Stimulated activated CD4-positive, alpha-beta T cell treated with anti-CD3 and anti-CD28 coated beads, Interleukin-15, amount 100 ng/mL, for 48 hours (primary cell): ENCODE data around the gene NDUFA8.
"Not testable (repeated sequence)": the region's sequence is repeated elsewhere in the genome, so short reads cannot be mapped to it uniquely, and the experiment has no call there.

Experiments used
- DNase-seq, 2 donors: peaks; one replicate each; pipeline ENCODE4 v3.0.0-alpha.2; 2020; ENCODE audit warnings: low read depth in 2 of 2

Gene NDUFA8

GRCh38 chr9:122121391-122121790, 38.2 kb downstream of the NDUFA8 start:
- DNase-seq: no peak

DNA sequence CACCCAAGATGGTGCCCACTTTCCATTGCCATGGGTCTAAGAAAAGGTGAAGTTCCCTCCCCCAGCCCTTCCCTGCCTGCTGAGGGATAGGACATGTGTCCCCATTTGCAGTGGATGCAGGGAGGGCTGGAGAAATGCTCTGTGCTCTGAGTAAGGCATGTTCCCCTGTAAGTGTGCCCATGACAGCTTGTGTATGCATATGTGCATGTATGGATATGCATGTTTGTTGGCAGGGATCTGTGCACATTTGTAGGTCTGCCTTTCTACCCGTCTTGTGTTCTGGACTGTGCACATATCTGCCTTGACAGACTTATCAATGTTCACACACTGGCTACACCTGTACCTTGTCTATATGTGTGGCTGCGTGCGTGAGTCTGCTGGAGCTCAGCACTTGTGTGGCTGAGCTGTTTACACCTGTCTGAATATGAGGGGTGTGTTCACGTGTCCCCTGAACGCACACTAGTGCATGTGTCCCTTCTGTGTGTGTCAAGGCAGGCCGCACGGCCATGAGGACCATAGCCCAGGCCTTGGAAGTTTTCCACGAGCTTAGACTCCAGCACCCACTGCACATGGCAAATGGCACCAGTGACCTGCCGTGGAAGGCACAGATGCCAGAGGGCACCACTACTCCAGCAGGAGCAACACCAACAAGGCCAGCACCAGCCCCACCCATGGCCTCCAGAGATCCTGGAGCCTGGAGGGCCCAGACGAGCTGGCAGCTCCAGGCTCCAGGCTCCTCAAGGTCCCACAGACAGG, 39.1 kb downstream of the NDUFA8 start:
- DNase-seq: no peak

- DNase-seq: no peak
Measured at GRCh38 chr9:122119721-122120120, 39.9 kb downstream of the NDUFA8 start.

- DNase-seq: no peak
Measured at GRCh38 chr9:122119166-122119521, 40.4 kb downstream of the NDUFA8 start.

GRCh38 chr9:122118343-122119165, 41.0 kb downstream of the NDUFA8 start:
- no peak for DNase-seq

GRCh38 chr9:122117241-122117640, 42.3 kb downstream of the NDUFA8 start:
- not testable (repeated sequence) for DNase-seq

- DNase-seq: no peak
Measured at GRCh38 chr9:122116448-122117173, 43.0 kb downstream of the NDUFA8 start.

GRCh38 chr9:122116040-122116439, 43.5 kb downstream of the NDUFA8 start:
- no peak for DNase-seq

DNA sequence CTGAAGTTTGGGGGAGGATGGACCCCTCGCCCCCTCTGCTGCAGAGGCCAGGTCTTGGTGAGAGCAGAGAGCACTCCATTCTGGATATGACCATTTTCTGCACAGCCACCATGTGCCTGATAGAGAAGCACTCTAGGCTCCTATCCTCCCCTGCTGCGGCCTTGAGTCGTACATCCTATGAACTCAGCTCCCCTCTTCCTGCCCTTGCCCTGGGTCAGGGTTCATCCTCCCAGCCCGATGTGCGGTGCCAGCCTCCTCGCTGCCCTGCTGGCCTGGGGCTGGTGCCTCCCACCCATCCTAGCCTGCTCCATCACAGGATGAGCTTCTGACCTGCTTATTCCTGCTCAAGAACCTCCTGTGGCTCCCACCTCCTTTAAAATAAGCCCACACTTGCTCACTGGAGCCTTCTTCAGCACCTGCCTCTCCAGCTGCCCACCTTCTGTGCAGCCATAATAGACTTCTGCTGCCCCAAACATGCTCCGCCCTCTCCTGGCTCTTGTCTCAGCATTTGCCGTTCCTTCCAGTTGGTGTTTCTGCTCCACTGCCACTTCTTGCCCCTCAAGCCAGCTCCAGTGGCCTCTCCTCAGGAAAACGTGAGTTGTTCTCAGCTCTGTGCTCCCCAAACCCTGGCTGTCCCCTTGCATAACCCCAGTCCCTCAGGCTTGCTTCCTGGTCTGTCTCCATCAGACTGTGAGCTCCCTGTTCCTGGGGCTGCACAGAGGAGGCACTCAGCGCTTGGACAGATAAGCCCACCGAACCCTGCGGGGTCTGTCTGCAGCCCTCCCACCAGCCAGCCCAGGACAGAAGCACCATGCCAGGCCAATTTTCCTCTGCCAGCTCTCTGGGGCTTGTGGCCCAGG, 44.2 kb downstream of the NDUFA8 start:
- DNase-seq: no peak

GRCh38 chr9:122113574-122113973, 46.0 kb downstream of the NDUFA8 start:
- DNase-seq: no peak

GRCh38 chr9:122112238-122112637, 47.3 kb downstream of the NDUFA8 start:
- DNase-seq: no peak

DNA sequence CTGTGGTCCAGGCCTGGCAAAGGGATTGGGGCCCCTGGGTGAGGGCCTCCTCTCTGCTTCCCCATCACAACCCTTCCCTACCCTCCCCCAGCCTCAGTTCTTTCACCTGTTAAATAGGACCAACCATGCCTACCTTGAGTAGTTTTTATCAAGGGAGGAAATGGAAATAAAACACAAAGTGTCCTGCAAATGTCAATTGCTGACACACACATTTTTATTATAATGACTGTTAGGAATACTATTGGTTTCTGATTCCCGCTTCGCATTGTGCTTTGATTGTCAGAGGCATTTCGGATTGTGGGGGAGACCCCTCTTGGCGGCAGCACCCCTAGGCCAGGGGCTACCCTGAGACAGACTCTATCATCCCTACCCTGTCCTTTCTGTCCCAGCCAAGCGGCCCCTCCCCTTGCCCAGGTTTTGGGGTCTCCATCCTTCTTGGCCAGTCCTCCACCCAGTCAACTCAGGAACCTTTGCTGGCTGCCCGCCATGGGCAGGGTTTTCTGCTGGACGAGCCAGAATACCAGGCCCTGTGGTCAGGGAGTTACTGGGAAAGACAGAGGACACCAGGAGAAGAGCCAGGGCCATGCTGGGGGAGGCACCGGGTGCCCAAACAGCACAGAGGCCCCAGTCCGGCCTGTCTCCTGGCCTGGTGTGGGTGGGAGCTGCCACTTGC, 48.0 kb downstream of the NDUFA8 start:
- DNase-seq: no peak

DNA sequence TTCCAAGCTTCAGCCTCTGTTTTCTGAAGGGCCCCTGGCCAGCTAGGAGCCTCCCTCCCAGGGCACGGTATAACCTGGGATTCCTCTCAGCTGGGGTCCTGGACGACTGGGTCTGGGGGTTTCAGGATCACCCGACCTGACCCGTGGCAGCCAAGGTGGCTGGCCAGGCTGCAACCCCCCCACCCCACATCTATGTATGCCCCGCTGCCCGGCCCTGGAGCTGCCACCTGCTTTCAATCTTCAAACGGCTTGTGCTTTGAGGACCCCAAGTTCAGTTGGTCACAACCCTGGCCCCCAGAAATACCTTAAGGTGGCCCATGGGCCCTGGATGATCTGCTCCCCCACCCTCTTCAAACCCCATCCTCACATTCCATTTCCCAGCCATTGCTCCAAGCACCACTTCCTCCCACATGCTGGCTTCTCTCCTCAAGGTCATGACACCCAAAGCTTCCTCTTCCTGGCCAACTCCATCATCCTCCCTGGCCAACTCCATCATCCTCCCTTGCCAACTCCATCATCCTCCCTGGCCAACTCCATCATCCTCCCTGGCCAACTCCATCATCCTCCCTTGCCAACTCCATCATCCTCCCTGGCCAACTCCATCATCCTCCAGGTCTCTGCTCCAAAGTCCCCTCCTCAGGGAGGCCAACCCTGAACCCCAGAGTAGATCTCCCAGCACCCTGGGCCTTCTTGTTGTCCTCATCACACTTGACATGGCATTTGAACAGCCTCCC, 49.3 kb downstream of the NDUFA8 start:
- DNase-seq: no peak

GRCh38 chr9:122109035-122109813, 50.4 kb downstream of the NDUFA8 start:
- no peak for DNase-seq

- DNase-seq: no peak
Measured at GRCh38 chr9:122107291-122107805, 52.2 kb downstream of the NDUFA8 start.

DNA sequence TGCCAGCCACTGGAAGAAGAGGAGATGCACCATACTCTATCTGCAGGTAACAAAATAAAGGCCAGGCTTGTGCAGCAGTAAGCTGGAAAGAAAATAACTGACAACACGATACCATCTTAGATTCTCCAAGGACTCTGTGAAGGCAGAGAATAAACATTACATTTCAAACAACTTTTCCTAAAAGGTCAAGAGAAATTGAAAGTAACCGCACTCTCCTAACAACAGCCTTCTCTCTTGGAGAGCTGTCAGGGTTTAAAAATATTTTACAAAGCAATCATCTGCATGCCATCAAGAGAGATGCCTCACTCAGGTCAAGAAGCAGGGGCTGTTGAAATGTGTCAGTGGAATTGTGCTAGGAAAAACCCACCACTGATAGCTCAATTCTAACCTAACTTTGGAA, 53.0 kb downstream of the NDUFA8 start:
- no peak for DNase-seq

DNA sequence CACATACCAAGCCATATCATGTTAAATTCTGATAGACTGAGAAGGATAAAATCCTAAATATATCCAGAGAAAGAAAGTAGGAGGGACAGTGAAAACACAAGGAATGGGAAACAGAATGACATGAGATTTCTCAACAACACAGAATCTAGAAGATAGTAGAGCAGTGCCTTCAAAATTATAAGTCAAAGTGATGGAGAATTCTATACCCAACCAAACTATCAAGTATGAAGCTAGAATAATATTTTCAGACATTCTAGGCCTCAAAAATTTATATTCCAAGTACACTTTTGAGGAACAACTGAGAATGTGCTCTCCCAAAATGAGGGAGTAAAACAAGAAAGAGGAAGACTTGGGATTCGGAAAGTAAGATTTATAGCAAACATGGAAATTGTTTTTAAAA, 55.6 kb downstream of the NDUFA8 start:
- DNase-seq: no peak

- DNase-seq: no peak
Measured at GRCh38 chr9:122102156-122102555, 57.4 kb downstream of the NDUFA8 start.

- DNase-seq: no peak
Measured at GRCh38 chr9:122100756-122101155, 58.8 kb downstream of the NDUFA8 start.
